Activated CD4-positive, alpha-beta T cell treated with anti-CD3 and anti-CD28 coated beads, Interleukin-10, Interleukin-2, amounts not matched to agents 100 ng/mL and 50 ng/mL, durations not matched to agents 16 hours and 8 hours (primary cell): ENCODE results near the gene PLD5.
"Not testable (repeated sequence)": the region's sequence is repeated elsewhere in the genome, so short reads cannot be mapped to it uniquely, and the experiment has no call there.

ENCODE experiments used
- DNase-seq: peaks from one replicate; pipeline ENCODE4 v3.0.0-alpha.2; 2020

The PLD5 gene

GRCh38 chr1:242206994-242207393, 317.5 kb downstream of the PLD5 start:
- no peak for DNase-seq

GRCh38 chr1:242205622-242206489, 318.6 kb downstream of the PLD5 start:
- no peak for DNase-seq

- DNase-seq: no peak
Observed at GRCh38 chr1:242203262-242203661, 321.2 kb downstream of the PLD5 start.

- DNase-seq: no peak
Observed at GRCh38 chr1:242201090-242201489, 323.4 kb downstream of the PLD5 start.

- no peak for DNase-seq
Observed at GRCh38 chr1:242199776-242200458, 324.6 kb downstream of the PLD5 start.

GRCh38 chr1:242197907-242198820, 326.3 kb downstream of the PLD5 start:
- no peak for DNase-seq

GRCh38 chr1:242196914-242197313, 327.6 kb downstream of the PLD5 start:
- no peak for DNase-seq

- no peak for DNase-seq
Observed at GRCh38 chr1:242196101-242196500, 328.4 kb downstream of the PLD5 start.

GRCh38 chr1:242189591-242189990, 334.9 kb downstream of the PLD5 start:
- DNase-seq: no peak

GRCh38 chr1:242187816-242188215, 336.7 kb downstream of the PLD5 start:
- DNase-seq: no peak

- DNase-seq: no peak
Observed at GRCh38 chr1:242187171-242187570, 337.3 kb downstream of the PLD5 start.

GRCh38 chr1:242185731-242186130, 338.8 kb downstream of the PLD5 start:
- DNase-seq: no peak

GRCh38 chr1:242184955-242185354, 339.5 kb downstream of the PLD5 start:
- no peak for DNase-seq

- DNase-seq: not testable (repeated sequence)
Observed at GRCh38 chr1:242179767-242180166, 344.7 kb downstream of the PLD5 start.

GRCh38 chr1:242178924-242179708, 345.4 kb downstream of the PLD5 start:
- no peak for DNase-seq

- no peak for DNase-seq
Observed at GRCh38 chr1:242178436-242178835, 346.1 kb downstream of the PLD5 start.

GRCh38 chr1:242162140-242162539, 362.4 kb downstream of the PLD5 start:
- no peak for DNase-seq

- no peak for DNase-seq
Observed at GRCh38 chr1:242147096-242147976, 377.2 kb downstream of the PLD5 start.

- DNase-seq: no peak
Observed at GRCh38 chr1:242146652-242147051, 377.8 kb downstream of the PLD5 start.

- DNase-seq: no peak
Observed at GRCh38 chr1:242140836-242141235, 383.7 kb downstream of the PLD5 start.

- no peak for DNase-seq
Observed at GRCh38 chr1:242139986-242140385, 384.5 kb downstream of the PLD5 start.
